Panc1 (cell line): ENCODE measurements around the gene RPL12. TPM values are rescaled to one million over a fixed set of nuclear protein-coding genes. Genes with fewer than 3 reads are reported as not detected.

ENCODE experiments used
- ATAC-seq: fragments of 200-7000 bp; cut with Tn5 transposase; 2 replicates; pipeline ENCODE4 v1.9.1; 2020; ENCODE audit warnings: mild to moderate bottlenecking, moderate library complexity
- BruUV-seq: library from RNA; stranded (reverse); fragments of 400-500 nt; replicated peaks from 2 replicates; lab custom pipeline; 2021; lab: Mats Ljungman, UMichigan
- CTCF ChIA-PET: fragments of 300-600 bp; sonication (Branson Sonifier 250); formaldehyde crosslinking; loops from one replicate; lab custom pipeline; 2022; ENCODE audit warnings: antibody characterized with exemption; lab: Charles Lee
- POLR2A ChIA-PET: fragments of 300-600 bp; sonication (Branson Sonifier 250); formaldehyde crosslinking; loops from one replicate; lab custom pipeline; 2022; ENCODE audit warnings: antibody characterized with exemption; lab: Charles Lee
- DNase-seq: peaks from one replicate; pipeline ENCODE4 v3.0.0-alpha.2; 2010; ENCODE audit warnings: low read depth, low spot score
- H3K27ac ChIP-seq: 2 replicates; pipeline ENCODE4 v1.5.1; 2011; ENCODE audit warnings: mild to moderate bottlenecking, low read length, inconsistent platforms
- H3K27me3 ChIP-seq: fragments of 200-500 bp; sonication (Bioruptor generic); 2 replicates; pipeline ENCODE4 v1.6.0; 2014; ENCODE audit warnings: low read length, inconsistent platforms; ENCODE audit not compliant: control insufficient read depth, insufficient read depth
- H3K36me3 ChIP-seq: fragments of 200-500 bp; sonication (Bioruptor generic); 2 replicates; pipeline ENCODE4 v1.5.1; 2014; ENCODE audit warnings: inconsistent platforms, mild to moderate bottlenecking, low read length, moderate library complexity; ENCODE audit not compliant: control insufficient read depth, insufficient read depth
- H3K4me1 ChIP-seq: 2 replicates; pipeline ENCODE4 v1.5.1; 2011; ENCODE audit warnings: inconsistent platforms, mild to moderate bottlenecking, low read length, moderate library complexity; ENCODE audit not compliant: control insufficient read depth, insufficient read depth
- H3K4me3 ChIP-seq, 2 experiments: 2 replicates each; pipeline ENCODE4 v1.5.1; 2011 to 2012; ENCODE audit warnings: low read depth in 2 of 2, low read length in 2 of 2, mild to moderate bottlenecking in 2 of 2, inconsistent platforms in 1 of 2, moderate library complexity in 1 of 2
- H3K9me3 ChIP-seq: fragments of 200-500 bp; sonication (Bioruptor generic); 2 replicates; pipeline ENCODE4 v1.5.1; 2014; ENCODE audit warnings: low read depth, mild to moderate bottlenecking, inconsistent platforms, low read length, moderate library complexity; ENCODE audit not compliant: control insufficient read depth, insufficient read depth
- POLR2AphosphoS5 ChIP-seq: IDR thresholded peaks from 2 replicates; pipeline ENCODE4 v1.6.1; 2012; ENCODE audit warnings: mild to moderate bottlenecking, low read depth, low read length, moderate library complexity
- REST ChIP-seq, 2 experiments: IDR thresholded peaks; 2 replicates each; pipeline ENCODE4 v1.6.1; 2011 to 2012; ENCODE audit warnings: low read depth in 2 of 2, control low read depth in 1 of 2, low read length in 1 of 2, mild to moderate bottlenecking in 1 of 2, moderate library complexity in 1 of 2; ENCODE audit not compliant: insufficient read depth in 1 of 2
- SIN3A ChIP-seq: IDR thresholded peaks from 2 replicates; pipeline ENCODE4 v1.6.1; 2012; ENCODE audit warnings: low read depth, mild to moderate bottlenecking, low read length, moderate library complexity, borderline replicate concordance; ENCODE audit not compliant: insufficient read depth
- TCF7L2 ChIP-seq: IDR thresholded peaks from 2 replicates; pipeline ENCODE4 v1.6.1; 2011; ENCODE audit warnings: mild to moderate bottlenecking, low read depth, low read length, inconsistent platforms
- in situ Hi-C: cut with HindIII; loops from 2 replicates; pipeline ENCODE4 v1.10.0; 2016; ENCODE audit warnings: low sequenced_read_pairs, low pct_unique_long_range_greater_than_20kb
- intact Hi-C: fragments of 100-400 bp; cut with micrococcal nuclease; formaldehyde crosslinking; loops from one replicate; pipeline ENCODE4 v1.10.0; 2022; ENCODE audit not compliant: unreplicated experiment
- total RNA-seq: library from RNA; stranded (reverse); gene quantifications from one replicate; pipeline ENCODE4 v1.2.1, GENCODE V29; 2021; ENCODE audit not compliant: unreplicated experiment
- TF ChIP-seq, protein P1 (sequence below): fragments of 450-650 bp; IDR thresholded peaks from 2 replicates; pipeline ENCODE4 v1.5.1; 2017; ENCODE audit warnings: mild to moderate bottlenecking

The RPL12 gene
- total RNA-seq, 1 experiment from 2014 or later = 951 TPM

DNA sequence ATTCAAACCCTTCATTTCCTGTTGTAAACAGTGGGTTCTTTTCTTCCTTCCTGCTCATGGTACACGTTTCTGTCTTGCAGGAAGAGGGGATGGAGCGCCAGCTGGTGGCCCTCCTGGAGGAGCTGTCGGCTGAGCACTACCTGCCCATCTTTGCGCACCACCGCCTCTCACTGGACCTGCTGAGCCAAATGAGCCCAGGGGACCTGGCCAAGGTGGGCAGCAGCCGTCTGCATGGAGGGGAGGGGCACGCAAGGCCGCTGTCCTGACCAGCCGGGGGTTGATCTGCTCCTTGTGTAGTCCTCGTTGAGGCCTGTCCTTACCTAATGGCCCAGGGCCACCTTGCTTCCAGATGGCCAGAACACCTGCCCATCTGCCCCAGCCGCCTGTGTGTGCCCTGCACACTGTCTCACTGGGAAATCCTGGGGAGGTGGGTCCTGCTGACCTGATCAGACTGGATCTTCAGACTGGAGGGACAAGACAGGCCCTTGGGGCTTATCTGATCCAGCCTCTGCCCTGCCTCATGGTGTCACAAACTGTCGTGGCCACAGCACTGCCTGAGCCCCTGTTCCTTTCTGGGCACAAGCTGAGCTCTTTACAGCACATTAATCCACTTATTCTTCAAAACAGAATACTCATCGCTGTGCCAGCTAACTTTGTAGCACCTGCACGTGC, 44.8 kb upstream of the RPL12 start:
- CTCF ChIA-PET = no interaction called here
- H3K36me3 ChIP-seq = no peaks in the 10 kb centered on the region
- intact Hi-C loops = no loop called here
- POLR2A ChIA-PET = no interaction called here
- no peaks in the 10 kb centered on the region for H3K9me3 ChIP-seq
- BruUV-seq = no TSS peak
- H3K4me1 ChIP-seq = peaks cover 10% of the 10 kb centered on the region
- in situ Hi-C loops = no loop called here
- ATAC-seq (no peak; the same call in 1 of the 2 replicates), DNase-seq (no peak)
- H3K27ac ChIP-seq = peak overlapping the region; percentile 76; the same call in 1 of the 2 replicates
- no peaks in the 10 kb centered on the region for H3K27me3 ChIP-seq
- no peak overlapping the region for H3K4me3 ChIP-seq
- no peak for TF ChIP-seq POLR2AphosphoS5
- no peak for TF ChIP-seq REST (IDR thresholded peaks at IDR 0.05; ENCODE audit: insufficient read depth in 1 of 2, low read depth in 2 of 2, low read length in 1 of 2)
- TF ChIP-seq, protein P1, sequence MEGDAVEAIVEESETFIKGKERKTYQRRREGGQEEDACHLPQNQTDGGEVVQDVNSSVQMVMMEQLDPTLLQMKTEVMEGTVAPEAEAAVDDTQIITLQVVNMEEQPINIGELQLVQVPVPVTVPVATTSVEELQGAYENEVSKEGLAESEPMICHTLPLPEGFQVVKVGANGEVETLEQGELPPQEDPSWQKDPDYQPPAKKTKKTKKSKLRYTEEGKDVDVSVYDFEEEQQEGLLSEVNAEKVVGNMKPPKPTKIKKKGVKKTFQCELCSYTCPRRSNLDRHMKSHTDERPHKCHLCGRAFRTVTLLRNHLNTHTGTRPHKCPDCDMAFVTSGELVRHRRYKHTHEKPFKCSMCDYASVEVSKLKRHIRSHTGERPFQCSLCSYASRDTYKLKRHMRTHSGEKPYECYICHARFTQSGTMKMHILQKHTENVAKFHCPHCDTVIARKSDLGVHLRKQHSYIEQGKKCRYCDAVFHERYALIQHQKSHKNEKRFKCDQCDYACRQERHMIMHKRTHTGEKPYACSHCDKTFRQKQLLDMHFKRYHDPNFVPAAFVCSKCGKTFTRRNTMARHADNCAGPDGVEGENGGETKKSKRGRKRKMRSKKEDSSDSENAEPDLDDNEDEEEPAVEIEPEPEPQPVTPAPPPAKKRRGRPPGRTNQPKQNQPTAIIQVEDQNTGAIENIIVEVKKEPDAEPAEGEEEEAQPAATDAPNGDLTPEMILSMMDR = no peak; the same call in 1 of the 2 replicates
- no peak for TF ChIP-seq TCF7L2
- no peak for TF ChIP-seq SIN3A

- intact Hi-C loops = no loop called here
- Histone ChIP-seq H3K4me3 (no peak overlapping the region), H3K4me1 (peaks cover 10% of the 10 kb centered on the region), H3K9me3 (no peaks in the 10 kb centered on the region), H3K27me3 (no peaks in the 10 kb centered on the region), H3K36me3 (no peaks in the 10 kb centered on the region), H3K27ac (no peak overlapping the region)
- ChIA-PET POLR2A (interaction anchor here (0.5 to 0.7 kb wide), 2 partner anchors 25 to 71 kb away, joined by 3 to 5 read pairs; no protein-coding TSS in a partner anchor), CTCF (no interaction called here)
- ATAC-seq (no peak), DNase-seq (no peak)
- in situ Hi-C loops = no loop called here
- BruUV-seq = no TSS peak
- TF ChIP-seq SIN3A (no peak), REST (IDR thresholded peaks at IDR 0.05; ENCODE audit: insufficient read depth in 1 of 2, low read depth in 2 of 2, low read length in 1 of 2) (no peak), TCF7L2 (no peak), POLR2AphosphoS5 (no peak)
- TF ChIP-seq, protein P1 = no peak
Measured at GRCh38 chr9:127494304-127494702, 43.1 kb upstream of the RPL12 start.
